Measurements from ENCODE around the gene TRIM29. TPM values are rescaled to one million over a fixed set of nuclear protein-coding genes. Genes with fewer than 3 reads are reported as not detected.

Gene TRIM29
- total RNA-seq, 2 donors from 2014 or later, result not detected

GRCh38 chr11:120125024-120125423 is 12.9 kb downstream of the TRIM29 start:
- no peak overlapping the region for H3K9ac ChIP-seq (ENCODE audit: extremely low read depth, low read length, poor library complexity, severe bottlenecking)

GRCh38 chr11:120124355-120124754 is 13.6 kb downstream of the TRIM29 start:
- Histone ChIP-seq H3K27me3 (ENCODE audit: control insufficient read depth, insufficient read depth, low read length, poor library complexity, severe bottlenecking) (peaks cover 25% of the 10 kb centered on the region), H3K36me3 (ENCODE audit: control insufficient read depth, insufficient read depth, low read length) (no peaks in the 10 kb centered on the region), H3K9ac (ENCODE audit: extremely low read depth, low read length, poor library complexity, severe bottlenecking) (no peak overlapping the region), H3K9me3 (ENCODE audit: control insufficient read depth, low read length) (no peaks in the 10 kb centered on the region), H3K4me1 (ENCODE audit: control insufficient read depth, insufficient read depth, low read length) (no peaks in the 10 kb centered on the region), H3K27ac (ENCODE audit: low read depth, low read length) (no peak overlapping the region), H3K4me3 (ENCODE audit: low read length) (no peak overlapping the region)
- Mint-ChIP-seq H3K9me3 (peaks cover 3% of the 10 kb centered on the region), H3K27me3 (ENCODE audit: insufficient read depth) (peaks cover 53% of the 10 kb centered on the region), H3K27ac (no peak overlapping the region), H3K36me3 (ENCODE audit: low read depth) (no peaks in the 10 kb centered on the region), H3K4me3 (no peak overlapping the region), H3K4me1 (peaks cover 8% of the 10 kb centered on the region)
- no peak for DNase-seq
- no peak for TF ChIP-seq CTCF (conservative IDR thresholded peaks at IDR 0.05)
- 82 to 90% methylated on average over 8 to 14 of the region's 14 CpGs for WGBS, 2 experiments (ENCODE audit: insufficient coverage in 1 of 2, insufficient read length in 1 of 2)

More at GRCh38 chr11:120125024-120125423, 12.9 kb downstream of the TRIM29 start:
- no peaks in the 10 kb centered on the region for H3K36me3 Mint-ChIP-seq (ENCODE audit: low read depth)
- peaks cover 3% of the 10 kb centered on the region for H3K9me3 Mint-ChIP-seq
- H3K4me1 Mint-ChIP-seq, result peaks cover 8% of the 10 kb centered on the region
- H3K4me3 Mint-ChIP-seq, result no peak overlapping the region
- DNase-seq, result no peak
- H3K27ac Mint-ChIP-seq, result no peak overlapping the region
- Histone ChIP-seq H3K27me3 (ENCODE audit: control insufficient read depth, insufficient read depth, low read length, poor library complexity, severe bottlenecking) (peaks cover 30% of the 10 kb centered on the region), H3K36me3 (ENCODE audit: control insufficient read depth, insufficient read depth, low read length) (no peaks in the 10 kb centered on the region), H3K4me1 (ENCODE audit: control insufficient read depth, insufficient read depth, low read length) (no peaks in the 10 kb centered on the region), H3K4me3 (ENCODE audit: low read length) (no peak overlapping the region), H3K27ac (ENCODE audit: low read depth, low read length) (no peak overlapping the region), H3K9me3 (ENCODE audit: control insufficient read depth, low read length) (no peaks in the 10 kb centered on the region)
- peaks cover 59% of the 10 kb centered on the region for H3K27me3 Mint-ChIP-seq (ENCODE audit: insufficient read depth)
- no peak for TF ChIP-seq CTCF (conservative IDR thresholded peaks at IDR 0.05)
- WGBS, 2 experiments (ENCODE audit: insufficient coverage in 1 of 2, insufficient read length in 1 of 2), result 85 to 89% methylated on average over 3 to 5 of the region's 5 CpGs

- peaks cover 3% of the 10 kb centered on the region for H3K9me3 Mint-ChIP-seq
- TF ChIP-seq CTCF (conservative IDR thresholded peaks at IDR 0.05), result no peak
- no peaks in the 10 kb centered on the region for H3K9me3 ChIP-seq (ENCODE audit: control insufficient read depth, low read length)
- H3K27me3 Mint-ChIP-seq (ENCODE audit: insufficient read depth), result peaks cover 49% of the 10 kb centered on the region
- H3K36me3 ChIP-seq (ENCODE audit: control insufficient read depth, insufficient read depth, low read length), result no peaks in the 10 kb centered on the region
- no peak for DNase-seq
- H3K27me3 ChIP-seq (ENCODE audit: control insufficient read depth, insufficient read depth, low read length, poor library complexity, severe bottlenecking), result peaks cover 21% of the 10 kb centered on the region
- H3K4me3 ChIP-seq (ENCODE audit: low read length), result no peak overlapping the region
- no peak overlapping the region for H3K27ac Mint-ChIP-seq
- peaks cover 8% of the 10 kb centered on the region for H3K4me1 Mint-ChIP-seq
- 92% methylated on average over 6 to 13 of the region's 13 CpGs for WGBS, 2 experiments (ENCODE audit: insufficient coverage in 1 of 2, insufficient read length in 1 of 2)
- H3K4me3 Mint-ChIP-seq, result no peak overlapping the region
- no peak overlapping the region for H3K9ac ChIP-seq (ENCODE audit: extremely low read depth, low read length, poor library complexity, severe bottlenecking)
- no peaks in the 10 kb centered on the region for H3K36me3 Mint-ChIP-seq (ENCODE audit: low read depth)
- H3K4me1 ChIP-seq (ENCODE audit: control insufficient read depth, insufficient read depth, low read length), result no peaks in the 10 kb centered on the region
- H3K27ac ChIP-seq (ENCODE audit: low read depth, low read length), result no peak overlapping the region
These were observed 14.0 kb downstream of the TRIM29 start for GRCh38 chr11:120123946-120124345.
